ENCODE measurements around the gene PDK2.
A peak's percentile ranks its signal among the peaks of the same experiment; 100 is the strongest.

Gene PDK2

GRCh38 chr17:50080096-50080480 lies 15.1 kb upstream of the PDK2 start:
- DNase-seq, result no peak

- no peak for DNase-seq
These were observed 14.3 kb upstream of the PDK2 start for GRCh38 chr17:50080827-50081226.

GRCh38 chr17:50081757-50082156 lies 13.4 kb upstream of the PDK2 start:
- DNase-seq, result no peak

- peak; percentile 79 to 83 for DNase-seq
These were observed 7.8 kb upstream of the PDK2 start for GRCh38 chr17:50087246-50087911.

GRCh38 chr17:50087912-50088405 lies 7.2 kb upstream of the PDK2 start:
- no peak for DNase-seq

- DNase-seq, result no peak
These were observed 6.0 kb upstream of the PDK2 start for GRCh38 chr17:50088952-50089825.

- DNase-seq, result no peak
These were observed 5.1 kb upstream of the PDK2 start for GRCh38 chr17:50090071-50090470.

GRCh38 chr17:50090971-50091917 lies 3.9 kb upstream of the PDK2 start:
- no peak for DNase-seq

- DNase-seq, result no peak
These were observed 3.2 kb upstream of the PDK2 start for GRCh38 chr17:50091918-50092285.

GRCh38 chr17:50093246-50093645 lies 1.9 kb upstream of the PDK2 start:
- DNase-seq, result no peak

- DNase-seq, result no peak
These were observed 1.3 kb upstream of the PDK2 start for GRCh38 chr17:50093807-50094206.

- DNase-seq, result peak; percentile 94 to 97
These were observed 853 bp upstream of the PDK2 start for GRCh38 chr17:50094243-50094752.

GRCh38 chr17:50095626-50096037 lies 481 bp downstream of the PDK2 start:
- DNase-seq, result no peak

GRCh38 chr17:50096092-50096491 lies 941 bp downstream of the PDK2 start:
- DNase-seq, result no peak

- DNase-seq, result no peak
These were observed 1.6 kb downstream of the PDK2 start for GRCh38 chr17:50096758-50097157.

- DNase-seq, result no peak
These were observed 2.3 kb downstream of the PDK2 start for GRCh38 chr17:50097455-50097854.

GRCh38 chr17:50097926-50098325 lies 2.8 kb downstream of the PDK2 start:
- DNase-seq, result no peak

GRCh38 chr17:50098583-50098982 lies 3.4 kb downstream of the PDK2 start:
- DNase-seq, result no peak

GRCh38 chr17:50099003-50099402 lies 3.9 kb downstream of the PDK2 start:
- DNase-seq, result no peak

- DNase-seq, result no peak
These were observed 5.3 kb downstream of the PDK2 start for GRCh38 chr17:50100480-50100883.

GRCh38 chr17:50100921-50101345 lies 5.8 kb downstream of the PDK2 start:
- no peak for DNase-seq

GRCh38 chr17:50101346-50102163 lies 6.4 kb downstream of the PDK2 start:
- no peak for DNase-seq
